Glutamatergic neuron (in vitro differentiated cells): ENCODE data around the gene CCNO. TPM values are rescaled to one million over a fixed set of nuclear protein-coding genes. Genes with fewer than 3 reads are reported as not detected.

ENCODE experiments used
- DNase-seq: peaks from one replicate; pipeline ENCODE4 v3.0.0; 2022
- H3K27ac Mint-ChIP-seq: one replicate; pipeline ENCODE4 v1.8.0; 2020; ENCODE audit warnings: mild to moderate bottlenecking, mixed read lengths, inconsistent platforms; ENCODE audit not compliant: unreplicated experiment
- H3K27me3 Mint-ChIP-seq: one replicate; pipeline ENCODE4 v1.8.0; 2020; ENCODE audit warnings: mild to moderate bottlenecking, moderate library complexity, mixed read lengths, inconsistent platforms; ENCODE audit not compliant: unreplicated experiment
- H3K36me3 Mint-ChIP-seq: one replicate; pipeline ENCODE4 v1.8.0; 2020; ENCODE audit warnings: mild to moderate bottlenecking, mixed read lengths, inconsistent platforms; ENCODE audit not compliant: unreplicated experiment
- H3K4me1 Mint-ChIP-seq: one replicate; pipeline ENCODE4 v1.8.0; 2020; ENCODE audit warnings: mild to moderate bottlenecking, low read depth, mixed read lengths, inconsistent platforms; ENCODE audit not compliant: unreplicated experiment
- H3K4me3 Mint-ChIP-seq: one replicate; pipeline ENCODE4 v1.8.0; 2020; ENCODE audit warnings: mild to moderate bottlenecking, mixed read lengths, inconsistent platforms; ENCODE audit not compliant: unreplicated experiment
- H3K9me3 Mint-ChIP-seq: one replicate; pipeline ENCODE4 v1.8.0; 2020; ENCODE audit warnings: mild to moderate bottlenecking, moderate library complexity, mixed read lengths, inconsistent platforms; ENCODE audit not compliant: unreplicated experiment
- CTCF ChIP-seq: fragments of 200-600 bp; sonication (generic); IDR thresholded peaks from one replicate; pipeline ENCODE4 v1.5.0; 2021; ENCODE audit not compliant: partially characterized antibody, unreplicated experiment
- total RNA-seq: library from RNA; stranded (reverse); fragmentation: NEBNext Ultra II Directional; extraction: Animal tissue kit (Norgen Biotek cat#: 25700); gene quantifications from one replicate; pipeline ENCODE4 v1.2.1, GENCODE V29; 2021; ENCODE audit not compliant: unreplicated experiment

The CCNO gene
- total RNA-seq, 1 donor from 2014 or later, result not detected

- peaks cover 1% of the 10 kb centered on the region for H3K9me3 Mint-ChIP-seq
- peaks cover 5% of the 10 kb centered on the region for H3K36me3 Mint-ChIP-seq
- no peaks in the 10 kb centered on the region for H3K27me3 Mint-ChIP-seq
- no peak for DNase-seq
- H3K4me3 Mint-ChIP-seq, result no peak overlapping the region
- no peak for TF ChIP-seq CTCF
- H3K27ac Mint-ChIP-seq, result no peak overlapping the region
- H3K4me1 Mint-ChIP-seq, result no peaks in the 10 kb centered on the region
Observed at GRCh38 chr5:55250064-55250463, 16.7 kb upstream of the CCNO start.

- TF ChIP-seq CTCF, result no peak
- H3K36me3 Mint-ChIP-seq, result peaks cover 5% of the 10 kb centered on the region
- no peak for DNase-seq
- peaks cover 4% of the 10 kb centered on the region for H3K27me3 Mint-ChIP-seq
- H3K9me3 Mint-ChIP-seq, result no peaks in the 10 kb centered on the region
- no peaks in the 10 kb centered on the region for H3K4me1 Mint-ChIP-seq
- no peak overlapping the region for H3K27ac Mint-ChIP-seq
- no peak overlapping the region for H3K4me3 Mint-ChIP-seq
Observed at GRCh38 chr5:55241746-55242145, 8.3 kb upstream of the CCNO start.

- Mint-ChIP-seq H3K27me3 (peaks cover 18% of the 10 kb centered on the region), H3K27ac (no peak overlapping the region), H3K36me3 (no peaks in the 10 kb centered on the region), H3K4me1 (peaks cover 5% of the 10 kb centered on the region), H3K4me3 (no peak overlapping the region), H3K9me3 (peaks cover 6% of the 10 kb centered on the region)
- no peak for DNase-seq
- no peak for TF ChIP-seq CTCF
Observed at GRCh38 chr5:55236800-55237199, 3.4 kb upstream of the CCNO start.

- H3K4me1 Mint-ChIP-seq, result peaks cover 5% of the 10 kb centered on the region
- no peak for TF ChIP-seq CTCF
- DNase-seq, result peak; percentile 38
- H3K27me3 Mint-ChIP-seq, result peaks cover 32% of the 10 kb centered on the region
- H3K36me3 Mint-ChIP-seq, result no peaks in the 10 kb centered on the region
- peaks cover 6% of the 10 kb centered on the region for H3K9me3 Mint-ChIP-seq
- H3K27ac Mint-ChIP-seq, result no peak overlapping the region
- peak overlapping the region; percentile 86 for H3K4me3 Mint-ChIP-seq
Observed at GRCh38 chr5:55234121-55234700, 803 bp upstream of the CCNO start.

- no peak for TF ChIP-seq CTCF
- peak; percentile 50 for DNase-seq
- Mint-ChIP-seq H3K4me3 (peak overlapping the region; percentile 95), H3K9me3 (peaks cover 9% of the 10 kb centered on the region), H3K36me3 (no peaks in the 10 kb centered on the region), H3K27ac (no peak overlapping the region), H3K27me3 (peaks cover 48% of the 10 kb centered on the region), H3K4me1 (peaks cover 8% of the 10 kb centered on the region)
Observed at GRCh38 chr5:55232271-55232984, 980 bp downstream of the CCNO start.
